Esophagus squamous epithelium (tissue), 5 donors: ENCODE measurements around the gene ROR1. TPM values are rescaled to one million over a fixed set of nuclear protein-coding genes. Genes with fewer than 3 reads are reported as not detected.

Experiments
- DNase-seq: peaks from one replicate; lab custom pipeline; 2025; lab: John Stamatoyannopoulos, UW
- H3K27ac ChIP-seq, 4 donors: fragments of 200-600 bp; sonication (generic); one replicate each; pipeline ENCODE4 v1.5.1; 2016 to 2019; ENCODE audit warnings: mild to moderate bottlenecking in 1 of 4
- H3K27me3 ChIP-seq, 4 donors: fragments of 200-600 bp; sonication (generic); 1 replicate in 3 of 4; 2 replicates in 1 of 4; pipeline versions ENCODE4 v1.5.1 to v1.6.0; 2017 to 2021; ENCODE audit warnings: antibody characterized with exemption in 1 of 4
- H3K36me3 ChIP-seq, 3 donors: fragments of 200-600 bp; sonication (generic); one replicate each; pipeline ENCODE4 v1.5.1; 2016 to 2019
- H3K4me1 ChIP-seq, 3 donors: fragments of 200-600 bp; sonication (generic); one replicate each; pipeline ENCODE4 v1.5.1; 2017 to 2019
- H3K4me3 ChIP-seq, 4 donors: fragments of 200-600 bp; sonication (generic); 1 replicate in 3 of 4; 2 replicates in 1 of 4; pipeline ENCODE4 v1.5.1; 2016 to 2019; ENCODE audit warnings: mild to moderate bottlenecking in 2 of 4, moderate library complexity in 1 of 4
- H3K9me3 ChIP-seq, 3 donors: fragments of 200-600 bp; sonication (generic); one replicate each; pipeline ENCODE4 v1.5.1; 2016 to 2019
- CTCF ChIP-seq, 6 experiments: fragments of 450-650 bp in 4 of 6; fragments of 200-600 bp in 2 of 6; sonication (generic) in 2 of 6; IDR thresholded peaks; one replicate each; pipeline ENCODE4 v1.5.1; 2016 to 2019; ENCODE audit warnings: antibody characterized with exemption in 6 of 6, mild to moderate bottlenecking in 4 of 6, moderate library complexity in 4 of 6
- POLR2A ChIP-seq, 4 donors: fragments of 450-650 bp; IDR thresholded peaks; one replicate each; pipeline ENCODE4 v1.6.1; 2017; ENCODE audit warnings: antibody characterized with exemption in 4 of 4, mild to moderate bottlenecking in 4 of 4, moderate library complexity in 3 of 4
- WGBS, 2 donors: methylation state at CpG; one replicate each; pipeline ENCODE4 v1.1.5; 2018; 5-methylcytosine and 5-hydroxymethylcytosine counted together
- intact Hi-C: fragments of 100-400 bp; cut with DNase I; formaldehyde crosslinking; loops from one replicate; pipeline ENCODE4 v1.15.0; 2022
- total RNA-seq, 4 donors: library from RNA; depleted of rRNA; stranded (reverse); fragments of >200 nt; gene quantifications; one replicate each; pipeline ENCODE4 v1.1.0, GENCODE V29; 2016
- donor health status: DM: yes; HTN: yes; CAD: no.

The ROR1 gene
- total RNA-seq, 4 donors from 2014 or later, result 6.6 to 15.3 (median 9.4) TPM

GRCh38 chr1:63756839-63757238, 17.0 kb upstream of the ROR1 start:
- no peak for DNase-seq
- no peaks in the 10 kb centered on the region for H3K9me3 ChIP-seq
- no peak overlapping the region for H3K4me3 ChIP-seq
- H3K4me1 ChIP-seq, result no peaks in the 10 kb centered on the region
- intact Hi-C loops, result no loop called here
- no peaks in the 10 kb centered on the region for H3K36me3 ChIP-seq
- no peak overlapping the region for H3K27ac ChIP-seq
- H3K27me3 ChIP-seq, result no peaks in the 10 kb centered on the region
- TF ChIP-seq CTCF (IDR thresholded peaks at IDR 0.05), result no peak

- H3K9me3 ChIP-seq, result no peaks in the 10 kb centered on the region
- intact Hi-C loops, result no loop called here
- no peaks in the 10 kb centered on the region for H3K27me3 ChIP-seq
- no peak for DNase-seq
- no peaks in the 10 kb centered on the region for H3K36me3 ChIP-seq
- no peaks in the 10 kb centered on the region for H3K4me1 ChIP-seq
- no peak overlapping the region for H3K4me3 ChIP-seq
- no peak overlapping the region for H3K27ac ChIP-seq
- no peak for TF ChIP-seq CTCF (IDR thresholded peaks at IDR 0.05)
- no peak for TF ChIP-seq POLR2A (IDR thresholded peaks at IDR 0.05)
Observed at GRCh38 chr1:63757334-63757733, 16.5 kb upstream of the ROR1 start.

- H3K27ac ChIP-seq, result no peak overlapping the region
- no peaks in the 10 kb centered on the region for H3K4me1 ChIP-seq
- no peak overlapping the region for H3K4me3 ChIP-seq
- no peak for DNase-seq
- no peak for TF ChIP-seq POLR2A (IDR thresholded peaks at IDR 0.05)
- no peak for TF ChIP-seq CTCF (IDR thresholded peaks at IDR 0.05)
- no peaks in the 10 kb centered on the region for H3K9me3 ChIP-seq
- intact Hi-C loops, result no loop called here
- WGBS, 2 donors, result 81 to 85% methylated on average over 6 of the region's 6 CpGs
- H3K27me3 ChIP-seq, result no peaks in the 10 kb centered on the region
- no peaks in the 10 kb centered on the region for H3K36me3 ChIP-seq
Observed at GRCh38 chr1:63758791-63759190, 15.0 kb upstream of the ROR1 start.

DNA sequence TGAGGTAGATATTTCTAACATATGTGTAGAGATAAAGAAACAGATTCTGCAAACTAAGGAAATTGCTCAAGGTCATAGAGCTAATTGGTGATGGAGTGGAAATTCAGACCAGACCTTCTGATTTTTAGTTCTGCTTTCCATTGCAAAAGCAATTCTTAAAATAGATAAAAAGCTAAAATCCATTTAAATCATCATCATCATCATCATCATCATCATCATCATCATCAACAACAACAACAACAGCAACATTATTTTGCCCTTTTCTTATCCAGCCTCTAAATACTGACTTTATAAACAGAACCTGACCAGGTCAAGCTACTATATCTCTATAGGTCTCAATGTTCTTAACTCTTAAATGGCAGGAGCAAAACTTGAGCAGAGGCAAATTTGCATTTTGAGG, 14.0 kb upstream of the ROR1 start:
- no peak for DNase-seq
- no peaks in the 10 kb centered on the region for H3K27me3 ChIP-seq
- H3K36me3 ChIP-seq, result no peaks in the 10 kb centered on the region
- H3K27ac ChIP-seq, result no peak overlapping the region
- H3K4me3 ChIP-seq, result no peak overlapping the region
- no peaks in the 10 kb centered on the region for H3K9me3 ChIP-seq
- intact Hi-C loops, result no loop called here
- TF ChIP-seq POLR2A (IDR thresholded peaks at IDR 0.05), result no peak
- TF ChIP-seq CTCF (IDR thresholded peaks at IDR 0.05), result no peak
- H3K4me1 ChIP-seq, result no peaks in the 10 kb centered on the region

GRCh38 chr1:63770381-63770780, 3.4 kb upstream of the ROR1 start:
- Histone ChIP-seq H3K36me3 (no peaks in the 10 kb centered on the region), H3K4me3 (no peak overlapping the region), H3K9me3 (no peaks in the 10 kb centered on the region), H3K27me3 (peaks cover 0 to 34% (median 0%) of the 10 kb centered on the region in 4 donors), H3K27ac (no peak overlapping the region), H3K4me1 (peaks cover 6 to 13% (median 11%) of the 10 kb centered on the region in 3 donors)
- WGBS, 2 donors, result 38% methylated on average over 1 of the region's 1 CpG; no CpG with 5 or more reads in 1 of the 2 donors
- intact Hi-C loops, result loop anchor here (10.0 kb wide), 1 partner anchor 364 kb away; no protein-coding TSS in a partner anchor
- no peak for TF ChIP-seq POLR2A (IDR thresholded peaks at IDR 0.05)
- no peak for TF ChIP-seq CTCF (IDR thresholded peaks at IDR 0.05)
- DNase-seq, result no peak
